Measurements from ENCODE around the gene MADCAM1.

DNA sequence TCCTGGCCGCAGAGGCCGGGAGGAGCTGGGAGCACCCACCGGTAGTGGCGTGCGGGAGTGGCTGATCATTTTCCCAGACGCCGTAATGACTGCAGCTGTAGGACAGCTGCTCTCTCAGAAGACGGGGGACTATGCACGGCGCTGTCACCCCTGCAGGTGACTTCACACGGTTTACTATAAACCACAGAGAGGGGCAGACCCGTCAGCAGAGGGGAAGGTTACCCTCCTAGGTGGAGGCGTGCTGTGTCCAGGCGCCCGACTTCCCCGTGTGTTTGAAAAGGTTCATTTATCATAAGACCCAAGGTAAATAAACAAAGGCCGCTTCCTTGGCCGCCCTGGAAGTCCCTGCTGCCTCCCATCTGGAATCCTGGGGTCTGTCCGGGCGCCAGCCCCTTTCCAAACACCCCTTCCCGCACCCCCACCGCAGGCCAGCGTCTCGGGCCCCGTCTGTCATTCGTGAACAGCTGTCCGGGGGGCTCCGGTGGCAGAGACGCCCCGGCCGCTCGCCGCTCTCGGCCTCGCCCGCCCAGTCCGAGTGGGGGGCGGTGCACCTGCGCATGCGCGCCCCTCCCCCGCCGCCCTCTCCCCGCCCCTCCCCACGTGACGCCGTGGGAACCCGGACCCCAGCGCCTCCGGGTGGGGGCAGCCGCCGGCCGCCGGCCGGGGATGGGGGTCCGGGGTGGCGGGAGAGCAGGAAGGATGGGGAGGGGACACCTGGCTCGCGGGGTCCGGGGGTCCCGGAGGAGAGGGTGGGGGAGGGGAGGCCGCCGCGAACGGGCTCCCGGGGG, 36.4 kb upstream of the MADCAM1 start:
- TF ChIP-seq POLR2AphosphoS5 (IDR thresholded peaks at IDR 0.05) = peak; percentile 44 to 73 (median 72)
- TF ChIP-seq, protein P1, sequence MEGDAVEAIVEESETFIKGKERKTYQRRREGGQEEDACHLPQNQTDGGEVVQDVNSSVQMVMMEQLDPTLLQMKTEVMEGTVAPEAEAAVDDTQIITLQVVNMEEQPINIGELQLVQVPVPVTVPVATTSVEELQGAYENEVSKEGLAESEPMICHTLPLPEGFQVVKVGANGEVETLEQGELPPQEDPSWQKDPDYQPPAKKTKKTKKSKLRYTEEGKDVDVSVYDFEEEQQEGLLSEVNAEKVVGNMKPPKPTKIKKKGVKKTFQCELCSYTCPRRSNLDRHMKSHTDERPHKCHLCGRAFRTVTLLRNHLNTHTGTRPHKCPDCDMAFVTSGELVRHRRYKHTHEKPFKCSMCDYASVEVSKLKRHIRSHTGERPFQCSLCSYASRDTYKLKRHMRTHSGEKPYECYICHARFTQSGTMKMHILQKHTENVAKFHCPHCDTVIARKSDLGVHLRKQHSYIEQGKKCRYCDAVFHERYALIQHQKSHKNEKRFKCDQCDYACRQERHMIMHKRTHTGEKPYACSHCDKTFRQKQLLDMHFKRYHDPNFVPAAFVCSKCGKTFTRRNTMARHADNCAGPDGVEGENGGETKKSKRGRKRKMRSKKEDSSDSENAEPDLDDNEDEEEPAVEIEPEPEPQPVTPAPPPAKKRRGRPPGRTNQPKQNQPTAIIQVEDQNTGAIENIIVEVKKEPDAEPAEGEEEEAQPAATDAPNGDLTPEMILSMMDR (IDR thresholded peaks at IDR 0.05 in 8 of 11, conservative IDR thresholded peaks at IDR 0.05 in 3 of 11) = no peak

All from spleen (tissue), 7 donors.